GM23338 (cell line): ENCODE results near the gene SLC5A12. TPM values are rescaled to one million over a fixed set of nuclear protein-coding genes. Genes with fewer than 3 reads are reported as not detected.

Source experiments
- ATAC-seq: fragments of 200-7000 bp; cut with Tn5 transposase; 3 replicates; pipeline ENCODE4 v1.9.1; 2020
- DNase-seq: peaks from one replicate; pipeline ENCODE4 v3.0.0-alpha.2; 2015; ENCODE audit warnings: low spot score
- H2AFZ ChIP-seq: fragments of 200-600 bp; sonication (generic); 2 replicates; pipeline ENCODE4 v1.8.0; 2016; ENCODE audit warnings: antibody characterized with exemption, mild to moderate bottlenecking, moderate library complexity
- H3F3A ChIP-seq: fragments of 200-600 bp; sonication (generic); replicated peaks from 2 replicates; pipeline ENCODE4 v1.8.0; 2017; ENCODE audit warnings: antibody characterized with exemption, mixed run types, low read depth
- H3K27ac ChIP-seq: fragments of 200-600 bp; sonication (generic); 2 replicates; pipeline ENCODE4 v1.6.1; 2016; ENCODE audit warnings: low read depth
- H3K27me3 ChIP-seq: fragments of 200-600 bp; sonication (generic); 2 replicates; pipeline ENCODE4 v1.8.0; 2016; ENCODE audit warnings: mild to moderate bottlenecking, mixed run types, moderate library complexity; ENCODE audit not compliant: insufficient read depth
- H3K36me3 ChIP-seq: fragments of 200-600 bp; sonication (generic); 2 replicates; pipeline ENCODE4 v1.8.0; 2016; ENCODE audit warnings: mild to moderate bottlenecking; ENCODE audit not compliant: insufficient read depth
- H3K4me1 ChIP-seq: fragments of 200-600 bp; sonication (generic); 2 replicates; pipeline ENCODE4 v1.8.0; 2016; ENCODE audit warnings: mild to moderate bottlenecking, moderate library complexity; ENCODE audit not compliant: insufficient read depth
- H3K4me2 ChIP-seq: fragments of 200-600 bp; sonication (generic); 2 replicates; pipeline ENCODE4 v1.7.1; 2017; ENCODE audit warnings: mixed run types
- H3K4me3 ChIP-seq: fragments of 200-600 bp; sonication (generic); 2 replicates; pipeline ENCODE4 v1.6.1; 2016; ENCODE audit warnings: mixed run types
- H3K79me2 ChIP-seq: fragments of 200-600 bp; sonication (generic); replicated peaks from 2 replicates; pipeline ENCODE4 v1.8.0; 2017; ENCODE audit warnings: mild to moderate bottlenecking; ENCODE audit not compliant: insufficient read depth
- H3K9me2 ChIP-seq: fragments of 200-600 bp; sonication (generic); 2 replicates; pipeline ENCODE4 v1.8.0; 2017; ENCODE audit not compliant: insufficient read depth
- H4K20me1 ChIP-seq: fragments of 200-600 bp; sonication (generic); replicated peaks from 2 replicates; pipeline ENCODE4 v1.8.0; 2017; ENCODE audit warnings: mild to moderate bottlenecking; ENCODE audit not compliant: insufficient read depth
- H3K27ac Mint-ChIP-seq: 2 replicates; pipeline ENCODE4 v1.8.0; 2020; ENCODE audit warnings: inconsistent platforms, mild to moderate bottlenecking, moderate library complexity, mixed read lengths
- H3K27me3 Mint-ChIP-seq: 3 replicates; pipeline ENCODE4 v1.8.0; 2022; ENCODE audit warnings: low read depth, mild to moderate bottlenecking, moderate library complexity, mixed read lengths, inconsistent platforms; ENCODE audit not compliant: insufficient read depth, poor library complexity
- H3K36me3 Mint-ChIP-seq: 3 replicates; pipeline ENCODE4 v1.8.0; 2021; ENCODE audit warnings: low read depth, mild to moderate bottlenecking, inconsistent platforms, moderate library complexity, mixed read lengths
- H3K4me1 Mint-ChIP-seq: 3 replicates; pipeline ENCODE4 v1.8.0; 2020; ENCODE audit warnings: mild to moderate bottlenecking, inconsistent platforms, mixed read lengths
- H3K4me3 Mint-ChIP-seq: 3 replicates; pipeline ENCODE4 v1.8.0; 2021; ENCODE audit warnings: moderate library complexity, mild to moderate bottlenecking, inconsistent platforms, mixed read lengths
- H3K9me3 Mint-ChIP-seq: 3 replicates; pipeline ENCODE4 v1.8.0; 2020; ENCODE audit warnings: moderate library complexity, mild to moderate bottlenecking, inconsistent platforms, mixed read lengths
- CREB1 ChIP-seq: fragments of 250-450 bp; sonication (Bioruptor Pico); IDR thresholded peaks from 2 replicates; pipeline ENCODE4 v1.5.0; 2020; ENCODE audit warnings: low read depth, mild to moderate bottlenecking, moderate library complexity
- EZH2 ChIP-seq: fragments of 200-600 bp; sonication (generic); IDR thresholded peaks from one replicate; pipeline ENCODE4 v1.8.0; 2017; ENCODE audit warnings: antibody characterized with exemption, mild to moderate bottlenecking, low read depth; ENCODE audit not compliant: unreplicated experiment
- EZH2phosphoT487 ChIP-seq: fragments of 200-600 bp; sonication (generic); IDR thresholded peaks from one replicate; pipeline ENCODE4 v1.8.1; 2018; ENCODE audit warnings: antibody characterized with exemption; ENCODE audit not compliant: unreplicated experiment
- JUNB ChIP-seq: IDR thresholded peaks from one replicate; pipeline ENCODE4 v1.6.1; 2016; ENCODE audit warnings: antibody characterized with exemption; ENCODE audit not compliant: unreplicated experiment
- NANOG ChIP-seq: IDR thresholded peaks from 2 replicates; pipeline ENCODE4 v1.6.1; 2016; ENCODE audit warnings: antibody characterized with exemption, borderline replicate concordance
- POLR2AphosphoS5 ChIP-seq: IDR thresholded peaks from 2 replicates; pipeline ENCODE4 v1.6.1; 2016; ENCODE audit warnings: antibody characterized with exemption, low read depth
- REST ChIP-seq: IDR thresholded peaks from one replicate; pipeline ENCODE4 v1.6.1; 2018; ENCODE audit warnings: antibody characterized with exemption; ENCODE audit not compliant: unreplicated experiment
- STAT1 ChIP-seq: IDR thresholded peaks from one replicate; pipeline ENCODE4 v1.6.1; 2016; ENCODE audit warnings: antibody characterized with exemption; ENCODE audit not compliant: unreplicated experiment
- ZNF114 ChIP-seq: fragments of 250-450 bp; sonication (Bioruptor Pico); IDR thresholded peaks from 2 replicates; pipeline ENCODE4 v1.5.0; 2020; ENCODE audit warnings: mild to moderate bottlenecking, moderate library complexity
- ZNF331 ChIP-seq: fragments of 250-450 bp; sonication (Bioruptor Pico); IDR thresholded peaks from 2 replicates; pipeline ENCODE4 v1.5.0; 2020; ENCODE audit warnings: low read depth, mild to moderate bottlenecking, moderate library complexity
- ZNF462 ChIP-seq: fragments of 250-450 bp; sonication (Bioruptor Pico); IDR thresholded peaks from 2 replicates; pipeline ENCODE4 v1.5.0; 2020; ENCODE audit warnings: mild to moderate bottlenecking, moderate library complexity
- polyA plus RNA-seq: library from polyadenylated mRNA; unstranded; fragments of >200 nt; fragmentation: Nextera tagmentation; extraction: Ambion mirVana; gene quantifications from 2 replicates; pipeline ENCODE4 v1.2.1, GENCODE V29; 2016
- total RNA-seq: library from RNA; depleted of rRNA; stranded (reverse); fragments of >200 nt; shearing (Covaris generic); gene quantifications from 2 replicates; pipeline ENCODE4 v1.2.3, GENCODE V29; 2014
- TF ChIP-seq, protein P1 (sequence below), 2 experiments: fragments of 200-600 bp in 1 of 2; sonication (generic) in 1 of 2; conservative IDR thresholded peaks; 2 replicates each; pipeline versions ENCODE4 v1.5.1 to v1.6.1; 2016 to 2017; ENCODE audit warnings: antibody characterized with exemption in 2 of 2, low read depth in 2 of 2, mild to moderate bottlenecking in 2 of 2, moderate library complexity in 1 of 2
- TF ChIP-seq, protein P2 (sequence below): IDR thresholded peaks from 2 replicates; pipeline ENCODE4 v1.6.1; 2016; ENCODE audit warnings: antibody characterized with exemption

Gene SLC5A12
- total and polyA plus RNA-seq, 2 experiments from 2014 or later = 0.60 to 1.4 TPM

GRCh38 chr11:26761361-26761809 is 39.5 kb upstream of the SLC5A12 start:
- Mint-ChIP-seq H3K27me3 (no peaks in the 10 kb centered on the region), H3K4me3 (no peak overlapping the region), H3K36me3 (no peaks in the 10 kb centered on the region), H3K27ac (no peak overlapping the region), H3K9me3 (no peaks in the 10 kb centered on the region), H3K4me1 (peaks cover 7% of the 10 kb centered on the region; the same call in 2 of the 3 replicates)
- no peaks in the 10 kb centered on the region; the same call in 1 of the 2 replicates for H4K20me1 ChIP-seq
- H3K4me2 ChIP-seq = no peak overlapping the region
- H2AFZ ChIP-seq = no peak overlapping the region
- no peak overlapping the region for H3K4me3 ChIP-seq
- no peaks in the 10 kb centered on the region for H3K27me3 ChIP-seq
- no peaks in the 10 kb centered on the region for H3K9me2 ChIP-seq
- no peaks in the 10 kb centered on the region for H3K4me1 ChIP-seq
- no peaks in the 10 kb centered on the region for H3F3A ChIP-seq
- H3K36me3 ChIP-seq = no peaks in the 10 kb centered on the region
- TF ChIP-seq POLR2AphosphoS5 = no peak
- no peak for TF ChIP-seq JUNB
- no peak for TF ChIP-seq ZNF114 (CRISPR knock-in tag)
- TF ChIP-seq, protein P1, sequence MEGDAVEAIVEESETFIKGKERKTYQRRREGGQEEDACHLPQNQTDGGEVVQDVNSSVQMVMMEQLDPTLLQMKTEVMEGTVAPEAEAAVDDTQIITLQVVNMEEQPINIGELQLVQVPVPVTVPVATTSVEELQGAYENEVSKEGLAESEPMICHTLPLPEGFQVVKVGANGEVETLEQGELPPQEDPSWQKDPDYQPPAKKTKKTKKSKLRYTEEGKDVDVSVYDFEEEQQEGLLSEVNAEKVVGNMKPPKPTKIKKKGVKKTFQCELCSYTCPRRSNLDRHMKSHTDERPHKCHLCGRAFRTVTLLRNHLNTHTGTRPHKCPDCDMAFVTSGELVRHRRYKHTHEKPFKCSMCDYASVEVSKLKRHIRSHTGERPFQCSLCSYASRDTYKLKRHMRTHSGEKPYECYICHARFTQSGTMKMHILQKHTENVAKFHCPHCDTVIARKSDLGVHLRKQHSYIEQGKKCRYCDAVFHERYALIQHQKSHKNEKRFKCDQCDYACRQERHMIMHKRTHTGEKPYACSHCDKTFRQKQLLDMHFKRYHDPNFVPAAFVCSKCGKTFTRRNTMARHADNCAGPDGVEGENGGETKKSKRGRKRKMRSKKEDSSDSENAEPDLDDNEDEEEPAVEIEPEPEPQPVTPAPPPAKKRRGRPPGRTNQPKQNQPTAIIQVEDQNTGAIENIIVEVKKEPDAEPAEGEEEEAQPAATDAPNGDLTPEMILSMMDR (conservative IDR thresholded peaks at IDR 0.05; ENCODE audit: low read depth in 2 of 2) = no peak
- no peak for TF ChIP-seq ZNF331 (CRISPR knock-in tag)
- TF ChIP-seq NANOG = no peak
- TF ChIP-seq, protein P2, sequence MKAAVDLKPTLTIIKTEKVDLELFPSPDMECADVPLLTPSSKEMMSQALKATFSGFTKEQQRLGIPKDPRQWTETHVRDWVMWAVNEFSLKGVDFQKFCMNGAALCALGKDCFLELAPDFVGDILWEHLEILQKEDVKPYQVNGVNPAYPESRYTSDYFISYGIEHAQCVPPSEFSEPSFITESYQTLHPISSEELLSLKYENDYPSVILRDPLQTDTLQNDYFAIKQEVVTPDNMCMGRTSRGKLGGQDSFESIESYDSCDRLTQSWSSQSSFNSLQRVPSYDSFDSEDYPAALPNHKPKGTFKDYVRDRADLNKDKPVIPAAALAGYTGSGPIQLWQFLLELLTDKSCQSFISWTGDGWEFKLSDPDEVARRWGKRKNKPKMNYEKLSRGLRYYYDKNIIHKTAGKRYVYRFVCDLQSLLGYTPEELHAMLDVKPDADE = no peak
- TF ChIP-seq EZH2 = no peak
- TF ChIP-seq EZH2phosphoT487 = no peak
- TF ChIP-seq STAT1 = no peak
- no peak for TF ChIP-seq REST
- TF ChIP-seq CREB1 (CRISPR knock-in tag) = no peak
- TF ChIP-seq ZNF462 (CRISPR knock-in tag) = no peak
- no peak overlapping the region for H3K27ac ChIP-seq
- DNase-seq (no peak), ATAC-seq (no peak)
- no peaks in the 10 kb centered on the region for H3K79me2 ChIP-seq
